Neural cell (in vitro differentiated cells): Measurements from ENCODE around the gene TRIM14. TPM values are rescaled to one million over a fixed set of nuclear protein-coding genes. Genes with fewer than 3 reads are reported as not detected.

Experiments
- H2AFZ ChIP-seq: fragments of 200-600, 300-800 bp; sonication (generic), shearing (Covaris generic); 2 replicates; pipeline ENCODE4 v1.6.0; 2014; ENCODE audit warnings: low read depth, mild to moderate bottlenecking, antibody characterized with exemption, low read length, moderate library complexity
- H3F3A ChIP-seq: fragments of 200-600 bp; shearing (Covaris generic); 2 replicates; pipeline ENCODE4 v1.6.1; 2016; ENCODE audit warnings: mild to moderate bottlenecking, moderate library complexity, mixed read lengths, antibody characterized with exemption, low read length; ENCODE audit not compliant: insufficient read depth, poor library complexity, severe bottlenecking
- H3K27ac ChIP-seq: fragments of 200-600, 300-800 bp; sonication (generic), shearing (Covaris generic); 2 replicates; pipeline ENCODE4 v1.5.1; 2014; ENCODE audit warnings: mild to moderate bottlenecking, low read length, moderate library complexity
- H3K27me3 ChIP-seq: fragments of 300-800, 200-600 bp; sonication (generic), shearing (Covaris generic); 2 replicates; pipeline ENCODE4 v1.6.0; 2014; ENCODE audit warnings: mild to moderate bottlenecking, low read depth, low read length, moderate library complexity; ENCODE audit not compliant: insufficient read depth
- H3K36me3 ChIP-seq: fragments of 300-800, 200-600 bp; sonication (generic), shearing (Covaris generic); 2 replicates; pipeline ENCODE4 v1.5.1; 2014; ENCODE audit warnings: mild to moderate bottlenecking, antibody characterized with exemption, low read length, moderate library complexity; ENCODE audit not compliant: insufficient read depth
- H3K4me2 ChIP-seq: fragments of 300-800, 200-600 bp; sonication (generic), shearing (Covaris generic); 2 replicates; pipeline ENCODE4 v1.6.0; 2014; ENCODE audit warnings: mild to moderate bottlenecking, low read length
- H3K4me3 ChIP-seq: fragments of 300-800, 200-600 bp; sonication (generic), shearing (Covaris generic); 2 replicates; pipeline ENCODE4 v1.5.1; 2014; ENCODE audit warnings: mild to moderate bottlenecking, low read length, moderate library complexity
- H3K79me2 ChIP-seq: fragments of 200-600 bp; shearing (Covaris generic); replicated peaks from 2 replicates; pipeline ENCODE4 v1.6.0; 2014; ENCODE audit warnings: mild to moderate bottlenecking, low read length, moderate library complexity; ENCODE audit not compliant: insufficient read depth
- H3K9ac ChIP-seq: fragments of 300-800, 200-600 bp; sonication (generic), shearing (Covaris generic); 2 replicates; pipeline ENCODE4 v1.6.1; 2016; ENCODE audit warnings: mild to moderate bottlenecking, low read length, mixed read lengths
- H3K9me2 ChIP-seq: fragments of 200-600 bp; shearing (Covaris generic); 2 replicates; pipeline ENCODE4 v1.6.1; 2016; ENCODE audit warnings: mild to moderate bottlenecking, low read length, mixed read lengths; ENCODE audit not compliant: insufficient read depth
- H3K9me3 ChIP-seq: fragments of 200-600, 300-800 bp; sonication (generic), shearing (Covaris generic); 2 replicates; pipeline ENCODE4 v1.6.1; 2016; ENCODE audit warnings: mild to moderate bottlenecking, mixed run types, low read length, moderate library complexity, mixed read lengths
- H4K20me1 ChIP-seq: fragments of 200-600 bp; shearing (Covaris generic); 2 replicates; pipeline ENCODE4 v1.6.1; 2016; ENCODE audit warnings: mild to moderate bottlenecking, mixed run types; ENCODE audit not compliant: insufficient read depth
- EP300 ChIP-seq: fragments of 450-650 bp; conservative IDR thresholded peaks from 2 replicates; pipeline ENCODE4 v1.6.1; 2014; ENCODE audit warnings: antibody characterized with exemption, mild to moderate bottlenecking, moderate library complexity; ENCODE audit not compliant: poor library complexity, severe bottlenecking
- EZH2 ChIP-seq: fragments of 200-600, 300-800 bp; shearing (Covaris generic), sonication (generic); IDR thresholded peaks from 2 replicates; pipeline ENCODE4 v1.6.1; 2014; ENCODE audit warnings: antibody characterized with exemption, low read length, borderline replicate concordance, mild to moderate bottlenecking; ENCODE audit not compliant: insufficient read depth, poor library complexity, severe bottlenecking
- MXI1 ChIP-seq: fragments of 450-650 bp; conservative IDR thresholded peaks from 2 replicates; pipeline ENCODE4 v1.6.1; 2014; ENCODE audit warnings: antibody characterized with exemption, mild to moderate bottlenecking; ENCODE audit not compliant: poor library complexity, severe bottlenecking
- POLR2AphosphoS5 ChIP-seq: IDR thresholded peaks from 2 replicates; pipeline ENCODE4 v1.6.1; 2012
- RAD21 ChIP-seq: fragments of 450-650 bp; conservative IDR thresholded peaks from 2 replicates; pipeline ENCODE4 v1.6.1; 2014; ENCODE audit warnings: antibody characterized with exemption, mild to moderate bottlenecking, moderate library complexity
- REST ChIP-seq: IDR thresholded peaks from 2 replicates; pipeline ENCODE4 v1.6.1; 2012; ENCODE audit warnings: borderline replicate concordance
- SMC3 ChIP-seq: fragments of 450-650 bp; conservative IDR thresholded peaks from 2 replicates; pipeline ENCODE4 v1.6.1; 2014; ENCODE audit warnings: antibody characterized with exemption, mild to moderate bottlenecking, moderate library complexity; ENCODE audit not compliant: poor library complexity
- TAF1 ChIP-seq: IDR thresholded peaks from 2 replicates; pipeline ENCODE4 v1.6.1; 2012; ENCODE audit warnings: low read depth
- polyA plus RNA-seq: library from polyadenylated mRNA; depleted of rRNA; stranded (reverse); fragments of >200 nt; gene quantifications from 2 replicates; pipeline ENCODE4 v1.2.3, GENCODE V29; 2014

Gene TRIM14
- polyA plus RNA-seq, 1 donor from 2014 or later, result not detected

DNA sequence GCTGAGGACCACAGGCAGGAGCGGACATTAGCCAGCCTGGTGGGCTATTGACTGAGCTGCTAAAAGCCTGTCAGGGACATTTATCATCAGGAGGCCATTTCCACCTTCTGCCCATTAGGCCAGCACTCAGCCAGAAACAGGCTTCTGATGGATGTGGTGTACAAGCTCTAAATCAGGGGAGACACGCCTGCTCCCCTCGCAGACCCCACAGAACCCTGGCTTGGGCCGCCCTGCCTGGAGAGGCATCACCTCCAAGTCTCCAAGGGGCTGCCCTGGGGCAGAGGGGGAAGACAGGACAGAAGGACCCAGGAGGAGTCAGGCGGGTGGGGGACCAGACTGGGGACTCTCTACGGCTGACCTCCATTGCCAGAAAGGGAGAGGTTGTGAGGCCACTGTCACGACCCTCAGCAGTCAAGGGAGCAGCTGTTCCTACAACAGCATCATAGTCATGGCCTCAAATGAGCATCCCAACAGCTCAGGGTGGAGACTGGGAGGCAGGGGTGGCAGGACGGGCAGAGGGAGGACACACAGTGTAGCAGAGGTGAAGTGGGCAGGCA, 24.0 kb upstream of the TRIM14 start:
- Histone ChIP-seq H3K27ac (no peak overlapping the region), H3K9me2 (no peaks in the 10 kb centered on the region), H3F3A (no peaks in the 10 kb centered on the region), H3K9ac (no peak overlapping the region), H2AFZ (no peak overlapping the region), H3K4me2 (no peak overlapping the region), H3K4me3 (no peak overlapping the region), H3K9me3 (no peaks in the 10 kb centered on the region), H3K79me2 (no peaks in the 10 kb centered on the region), H3K27me3 (no peaks in the 10 kb centered on the region), H3K36me3 (no peaks in the 10 kb centered on the region), H4K20me1 (no peaks in the 10 kb centered on the region)
- TF ChIP-seq REST, result no peak
- TF ChIP-seq POLR2AphosphoS5, result no peak
- no peak for TF ChIP-seq SMC3

- Histone ChIP-seq H3K9me2 (no peaks in the 10 kb centered on the region), H3K27me3 (no peaks in the 10 kb centered on the region), H3K9me3 (no peaks in the 10 kb centered on the region), H3K36me3 (no peaks in the 10 kb centered on the region), H2AFZ (no peak overlapping the region), H3K27ac (no peak overlapping the region), H3K79me2 (no peaks in the 10 kb centered on the region), H3F3A (no peaks in the 10 kb centered on the region), H3K4me3 (no peak overlapping the region), H4K20me1 (no peaks in the 10 kb centered on the region), H3K9ac (no peak overlapping the region), H3K4me2 (no peak overlapping the region)
- TF ChIP-seq EP300 (no peak), MXI1 (no peak), REST (no peak)
These were observed 23.3 kb upstream of the TRIM14 start for GRCh38 chr9:98142182-98142907.

DNA sequence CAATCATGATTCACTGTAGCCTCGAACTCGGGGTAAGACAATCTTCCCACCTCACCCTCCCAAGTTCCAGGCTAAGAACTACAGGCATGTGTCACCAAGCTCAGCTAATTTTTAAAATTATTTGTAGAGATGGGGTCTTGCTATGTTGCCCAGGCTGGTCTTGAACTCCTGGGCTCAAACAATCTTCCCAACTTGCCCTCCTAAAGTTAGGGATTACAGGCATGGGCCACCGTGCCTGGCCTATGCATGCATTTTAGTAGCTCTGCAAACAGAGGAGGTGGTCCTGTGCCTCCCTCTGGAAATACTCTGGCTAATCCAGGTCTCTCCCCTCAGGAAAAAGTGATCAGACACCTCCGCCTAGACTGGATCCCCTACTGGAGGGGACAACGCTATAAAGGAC, 21.5 kb upstream of the TRIM14 start:
- Histone ChIP-seq H3K27me3 (no peaks in the 10 kb centered on the region), H3K9me3 (no peaks in the 10 kb centered on the region), H4K20me1 (no peaks in the 10 kb centered on the region), H3K9me2 (no peaks in the 10 kb centered on the region), H2AFZ (no peak overlapping the region), H3K79me2 (no peaks in the 10 kb centered on the region), H3F3A (no peaks in the 10 kb centered on the region), H3K4me2 (no peak overlapping the region), H3K9ac (no peak overlapping the region), H3K4me3 (no peak overlapping the region), H3K36me3 (no peaks in the 10 kb centered on the region), H3K27ac (no peak overlapping the region)
- no peak for TF ChIP-seq POLR2AphosphoS5
- no peak for TF ChIP-seq MXI1
- TF ChIP-seq RAD21, result no peak
- no peak for TF ChIP-seq REST
- no peak for TF ChIP-seq SMC3
- TF ChIP-seq EZH2, result no peak
- no peak for TF ChIP-seq EP300
- no peak for TF ChIP-seq TAF1
